ENCODE data around the gene PTPRE.

DNA sequence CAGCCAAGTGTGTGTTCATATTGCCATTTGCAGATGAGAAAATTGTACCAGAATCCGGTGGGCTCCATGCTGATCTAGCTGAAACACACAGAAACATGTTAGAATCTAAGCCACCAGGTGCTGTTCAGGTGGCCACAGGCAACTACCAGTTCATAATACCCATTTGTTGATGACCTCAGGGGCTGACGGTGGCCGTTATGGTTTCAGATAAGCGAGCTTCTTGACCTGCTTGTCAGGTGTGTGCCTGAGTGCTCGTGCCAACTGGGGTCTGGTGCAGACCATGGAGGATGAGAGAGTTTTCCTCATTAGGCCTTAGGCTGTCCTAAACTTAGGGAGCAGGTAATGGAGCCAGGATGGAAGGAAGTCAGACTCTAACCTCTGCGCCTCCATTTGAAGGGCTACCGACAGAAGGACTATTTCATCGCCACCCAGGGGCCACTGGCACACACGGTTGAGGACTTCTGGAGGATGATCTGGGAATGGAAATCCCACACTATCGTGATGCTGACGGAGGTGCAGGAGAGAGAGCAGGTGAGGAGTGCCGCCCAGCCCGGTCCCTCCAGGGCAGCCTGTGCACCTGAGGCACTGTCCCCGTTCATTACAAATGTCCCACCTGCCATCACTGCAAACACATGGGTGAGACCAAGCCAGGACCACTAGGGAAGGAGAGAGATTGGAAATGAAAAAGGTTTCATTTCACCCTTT, 166.2 kb downstream of the PTPRE start:
- no peak for TF ChIP-seq GATA2 (IDR thresholded peaks at IDR 0.05; ENCODE audit: low read depth, low read length)
- no peak for TF ChIP-seq GATA3 (IDR thresholded peaks at IDR 0.05; ENCODE audit: low read depth, low read length)

Data from SH-SY5Y (cell line).